NCI-H2107 treated with DMSO at 0.1 percent for 48 hours (cell line): ENCODE results near the gene WDR18.

Source experiments
- DNase-seq: peaks from one replicate; lab custom pipeline; 2025; ENCODE audit not compliant: unreplicated experiment; lab: John Stamatoyannopoulos, UW

The WDR18 gene

DNA sequence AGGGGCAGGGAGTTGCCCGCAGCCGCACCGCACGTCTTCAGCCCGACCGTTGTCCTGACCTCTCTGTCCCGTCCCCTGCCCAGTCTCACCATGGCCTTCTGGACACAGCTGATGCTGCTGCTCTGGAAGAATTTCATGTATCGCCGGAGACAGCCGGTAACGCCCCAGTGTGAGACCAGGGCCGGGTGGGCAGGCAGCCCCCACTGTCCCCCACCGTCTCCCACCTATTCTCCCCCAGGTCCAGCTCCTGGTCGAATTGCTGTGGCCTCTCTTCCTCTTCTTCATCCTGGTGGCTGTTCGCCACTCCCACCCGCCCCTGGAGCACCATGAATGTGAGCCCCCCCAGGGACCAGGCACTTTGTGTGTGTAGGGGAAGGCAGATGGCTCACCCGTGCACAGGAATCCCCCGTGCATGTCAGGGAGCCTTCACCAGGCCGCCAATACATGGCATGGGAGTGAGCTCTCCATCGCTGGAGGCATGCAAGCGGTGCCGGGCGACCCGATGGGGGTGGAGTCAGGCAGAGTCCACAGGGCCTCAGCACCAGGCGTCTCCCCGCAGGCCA lies 57.2 kb downstream of the WDR18 start:
- DNase-seq, result no peak

DNA sequence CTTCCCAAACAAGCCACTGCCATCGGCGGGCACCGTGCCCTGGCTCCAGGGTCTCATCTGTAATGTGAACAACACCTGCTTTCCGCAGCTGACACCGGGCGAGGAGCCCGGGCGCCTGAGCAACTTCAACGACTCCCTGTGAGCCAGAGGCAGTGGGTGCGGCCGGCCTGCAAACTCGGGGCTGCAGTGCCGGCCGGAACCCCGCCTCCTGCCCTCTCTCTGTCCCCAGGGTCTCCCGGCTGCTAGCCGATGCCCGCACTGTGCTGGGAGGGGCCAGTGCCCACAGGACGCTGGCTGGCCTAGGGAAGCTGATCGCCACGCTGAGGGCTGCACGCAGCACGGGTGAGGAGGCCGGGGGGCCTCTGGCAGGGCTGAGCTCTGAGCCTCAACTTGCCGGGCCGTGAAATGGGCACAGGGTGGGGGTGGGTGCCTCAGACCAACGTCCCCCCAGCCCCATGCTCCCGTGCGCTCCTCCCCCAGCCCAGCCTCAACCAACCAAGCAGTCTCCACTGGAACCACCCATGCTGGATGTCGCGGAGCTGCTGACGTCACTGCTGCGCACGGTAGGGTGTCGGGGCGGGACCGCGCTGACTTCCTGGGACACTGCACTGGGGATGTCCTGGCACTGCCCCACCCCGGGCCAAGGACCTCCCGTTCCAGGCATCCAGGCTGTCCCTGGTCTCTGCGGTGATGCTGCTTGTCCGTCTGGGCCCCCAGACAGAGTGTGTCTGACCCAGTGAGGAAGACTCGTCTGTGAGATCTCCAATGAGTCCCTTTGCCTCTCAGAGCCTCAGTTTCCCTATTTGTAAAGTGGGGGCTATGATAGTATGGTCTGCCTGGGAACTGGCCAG lies 57.9 kb downstream of the WDR18 start:
- peak; percentile 19 for DNase-seq

DNA sequence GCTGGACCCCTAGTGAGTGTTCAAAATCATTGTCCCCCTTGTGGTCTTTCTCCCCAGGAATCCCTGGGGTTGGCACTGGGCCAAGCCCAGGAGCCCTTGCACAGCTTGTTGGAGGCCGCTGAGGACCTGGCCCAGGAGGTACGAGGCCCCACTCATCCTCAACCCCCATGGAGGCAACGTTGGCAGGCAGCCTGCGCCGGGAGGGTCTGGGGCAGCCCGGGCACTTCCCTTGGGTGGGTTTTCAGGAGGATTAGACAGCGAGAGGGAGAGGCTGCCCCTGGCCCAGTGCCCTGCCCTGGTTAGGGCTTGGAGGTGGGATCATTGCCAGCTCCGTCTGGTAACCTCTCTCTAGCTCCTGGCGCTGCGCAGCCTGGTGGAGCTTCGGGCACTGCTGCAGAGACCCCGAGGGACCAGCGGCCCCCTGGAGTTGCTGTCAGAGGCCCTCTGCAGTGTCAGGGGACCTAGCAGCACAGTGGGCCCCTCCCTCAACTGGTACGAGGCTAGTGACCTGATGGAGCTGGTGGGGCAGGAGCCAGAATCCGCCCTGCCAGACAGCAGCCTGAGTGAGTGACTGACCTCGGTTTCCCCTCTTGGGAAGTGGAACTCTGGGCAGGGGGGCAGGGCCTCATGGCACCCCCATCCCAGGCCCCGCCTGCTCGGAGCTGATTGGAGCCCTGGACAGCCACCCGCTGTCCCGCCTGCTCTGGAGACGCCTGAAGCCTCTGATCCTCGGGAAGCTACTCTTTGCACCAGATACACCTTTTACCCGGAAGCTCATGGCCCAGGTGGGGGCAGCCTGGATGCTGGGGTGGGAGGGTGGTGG lies 58.8 kb downstream of the WDR18 start:
- DNase-seq, result no peak
